ENCODE data around the gene PTCD1.
"Not testable (repeated sequence)": the region's sequence is repeated elsewhere in the genome, so short reads cannot be mapped to it uniquely, and the experiment has no call there.

DNA sequence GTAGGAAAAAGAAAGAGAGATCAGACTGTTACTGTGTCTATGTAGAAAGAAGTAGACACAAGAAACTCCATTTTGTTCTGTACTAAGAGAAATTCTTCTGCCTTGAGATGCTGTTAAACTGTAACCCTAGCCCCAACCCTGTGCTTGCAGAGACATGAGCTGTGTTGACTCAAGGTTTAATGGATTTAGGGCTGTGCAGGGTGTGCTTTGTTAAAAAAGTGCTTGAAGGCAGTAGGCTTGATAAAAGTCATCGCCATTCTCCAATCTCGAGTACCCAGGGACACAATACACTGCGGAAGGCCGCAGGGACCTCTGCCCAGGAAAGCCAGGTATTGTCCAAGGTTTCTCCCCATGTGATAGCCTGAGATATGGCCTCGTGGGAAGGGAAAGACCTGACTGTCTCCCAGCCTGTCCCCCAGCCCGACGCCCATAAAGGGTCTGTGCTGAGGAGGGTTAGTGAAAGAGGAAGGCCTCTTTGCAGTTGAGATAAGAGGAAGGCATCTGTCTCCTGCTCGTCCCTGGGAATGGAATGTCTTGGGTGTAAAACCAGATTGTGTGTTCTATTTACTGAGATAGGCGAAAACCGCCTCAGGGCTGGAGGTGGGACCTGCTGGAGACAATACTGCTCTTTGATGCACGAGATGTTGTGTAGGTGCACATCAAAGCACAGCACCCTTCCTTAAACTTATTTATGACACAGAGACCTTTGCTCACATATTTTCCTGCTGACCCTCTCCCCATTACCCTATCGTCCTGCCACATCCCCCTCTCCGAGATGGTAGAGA, 6.7 kb downstream of the PTCD1 start:
- TF ChIP-seq, protein P1, sequence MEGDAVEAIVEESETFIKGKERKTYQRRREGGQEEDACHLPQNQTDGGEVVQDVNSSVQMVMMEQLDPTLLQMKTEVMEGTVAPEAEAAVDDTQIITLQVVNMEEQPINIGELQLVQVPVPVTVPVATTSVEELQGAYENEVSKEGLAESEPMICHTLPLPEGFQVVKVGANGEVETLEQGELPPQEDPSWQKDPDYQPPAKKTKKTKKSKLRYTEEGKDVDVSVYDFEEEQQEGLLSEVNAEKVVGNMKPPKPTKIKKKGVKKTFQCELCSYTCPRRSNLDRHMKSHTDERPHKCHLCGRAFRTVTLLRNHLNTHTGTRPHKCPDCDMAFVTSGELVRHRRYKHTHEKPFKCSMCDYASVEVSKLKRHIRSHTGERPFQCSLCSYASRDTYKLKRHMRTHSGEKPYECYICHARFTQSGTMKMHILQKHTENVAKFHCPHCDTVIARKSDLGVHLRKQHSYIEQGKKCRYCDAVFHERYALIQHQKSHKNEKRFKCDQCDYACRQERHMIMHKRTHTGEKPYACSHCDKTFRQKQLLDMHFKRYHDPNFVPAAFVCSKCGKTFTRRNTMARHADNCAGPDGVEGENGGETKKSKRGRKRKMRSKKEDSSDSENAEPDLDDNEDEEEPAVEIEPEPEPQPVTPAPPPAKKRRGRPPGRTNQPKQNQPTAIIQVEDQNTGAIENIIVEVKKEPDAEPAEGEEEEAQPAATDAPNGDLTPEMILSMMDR (IDR thresholded peaks at IDR 0.05), result not testable (repeated sequence)
- TF ChIP-seq POLR2A (IDR thresholded peaks at IDR 0.05), result not testable (repeated sequence)

Measured in testis (tissue), 2 donors.